Transverse colon (tissue), 4 donors: ENCODE data around the gene ASB5. TPM values are rescaled to one million over a fixed set of nuclear protein-coding genes. Genes with fewer than 3 reads are reported as not detected.

Source experiments
- DNase-seq: peaks from one replicate; pipeline ENCODE4 v3.0.0-alpha.2; 2019
- H3K27ac ChIP-seq, 4 donors: fragments of 200-600 bp; sonication (generic); 2 replicates each; pipeline ENCODE4 v1.5.1; 2016 to 2018; ENCODE audit warnings: inconsistent platforms in 4 of 4
- H3K27me3 ChIP-seq: fragments of 200-600 bp; sonication (generic); 2 replicates; pipeline ENCODE4 v1.5.1; 2017; ENCODE audit warnings: inconsistent platforms
- H3K36me3 ChIP-seq, 4 donors: fragments of 200-600 bp; sonication (generic); 2 replicates each; pipeline ENCODE4 v1.5.1; 2017 to 2019; ENCODE audit warnings: inconsistent platforms in 4 of 4
- H3K4me1 ChIP-seq, 4 donors: fragments of 200-600 bp; sonication (generic); 2 replicates each; pipeline ENCODE4 v1.5.1; 2017 to 2020; ENCODE audit warnings: inconsistent platforms in 4 of 4
- H3K4me3 ChIP-seq, 4 donors: fragments of 200-600 bp; sonication (generic); 1 replicate in 1 of 4; 2 replicates in 3 of 4; pipeline versions ENCODE4 v1.5.1 to v1.6.1; 2017 to 2019; ENCODE audit warnings: inconsistent platforms in 4 of 4
- H3K9me3 ChIP-seq, 2 donors: fragments of 200-600 bp; sonication (generic); 2 replicates each; pipeline ENCODE4 v1.5.1; 2017 to 2019; ENCODE audit warnings: inconsistent platforms in 2 of 2
- EP300 ChIP-seq: sonication (generic); formaldehyde crosslinking; IDR thresholded peaks from one replicate; pipeline ENCODE4 v1.6.1; 2017; ENCODE audit warnings: antibody characterized with exemption, low read depth
- POLR2A ChIP-seq: fragments of 450-650 bp; IDR thresholded peaks from one replicate; pipeline ENCODE4 v1.6.1; 2016; ENCODE audit warnings: antibody characterized with exemption, mild to moderate bottlenecking, moderate library complexity
- POLR2AphosphoS5 ChIP-seq, 3 donors: sonication (generic); formaldehyde crosslinking; IDR thresholded peaks; one replicate each; pipeline ENCODE4 v1.6.1; 2016; ENCODE audit warnings: antibody characterized with exemption in 3 of 3
- WGBS, 2 donors: methylation state at CpG; one replicate each; pipeline ENCODE4 v1.1.5; 2018; ENCODE audit warnings: low coverage in 1 of 2; 5-methylcytosine and 5-hydroxymethylcytosine counted together
- in situ Hi-C, 4 donors: fragments of 200-750 bp; cut with MboI; loops; one replicate each; pipeline versions ENCODE4 v1.15.0 to v1.15.1; 2017; ENCODE audit warnings: low sequenced_read_pairs in 3 of 4, low pct_ligation_motif_present in 1 of 4, low pct_unique_long_range_greater_than_20kb in 1 of 4
- intact Hi-C: fragments of 100-400 bp; cut with DNase I; formaldehyde crosslinking; loops from one replicate; pipeline ENCODE4 v1.15.1; 2023; ENCODE audit warnings: low total_unique reads
- total RNA-seq, 4 donors: library from RNA; depleted of rRNA; stranded (reverse); fragments of >200 nt; gene quantifications; one replicate each; pipeline ENCODE4 v1.1.0, GENCODE V29; 2016
- TF ChIP-seq, protein P1 (sequence below), 5 experiments: fragments of 200-600 bp in 3 of 5; fragments of 450-650 bp in 2 of 5; sonication (generic) in 3 of 5; IDR thresholded peaks; 1 replicate in 2 of 5; 2 replicates in 3 of 5; pipeline ENCODE4 v1.5.1; 2016 to 2017; ENCODE audit warnings: antibody characterized with exemption in 5 of 5, inconsistent platforms in 3 of 5, mild to moderate bottlenecking in 2 of 5, moderate library complexity in 1 of 5

The ASB5 gene
- total RNA-seq, 4 donors from 2014 or later = 1.4 to 3.8 (median 1.8) TPM; not detected in 1

DNA sequence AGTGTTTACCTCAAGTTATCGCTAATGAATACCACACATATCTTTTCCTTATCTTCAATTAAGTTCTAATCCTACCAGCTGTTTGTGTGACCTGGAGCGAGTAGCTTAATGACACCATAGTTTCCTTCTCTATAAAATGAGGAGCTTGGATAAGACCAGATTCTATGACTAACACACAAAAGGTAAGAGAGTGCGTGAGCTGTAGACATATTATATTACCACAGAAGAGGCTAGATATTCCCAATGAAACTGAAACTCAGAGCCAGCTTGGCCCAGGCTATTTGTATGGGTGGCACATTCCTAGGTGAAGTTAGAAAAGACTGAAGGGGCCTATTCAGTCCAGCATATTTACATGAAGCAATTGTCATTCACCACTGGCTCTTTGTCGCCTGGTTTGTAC, 30.2 kb downstream of the ASB5 start:
- no peaks in the 10 kb centered on the region for H3K27me3 ChIP-seq
- in situ Hi-C loops (no loop called here), intact Hi-C loops (no loop called here)
- no peaks in the 10 kb centered on the region for H3K36me3 ChIP-seq
- H3K27ac ChIP-seq = peak overlapping the region; percentile 65 to 86 (median 76)
- no peaks in the 10 kb centered on the region for H3K9me3 ChIP-seq
- 52 to 64% methylated on average over 4 of the region's 4 CpGs for WGBS, 2 donors
- no peak overlapping the region for H3K4me3 ChIP-seq
- peaks cover 0 to 3% (median 0%) of the 10 kb centered on the region in 4 donors for H3K4me1 ChIP-seq
- TF ChIP-seq POLR2A = no peak
- TF ChIP-seq POLR2AphosphoS5 (IDR thresholded peaks at IDR 0.05) = no peak
- TF ChIP-seq, protein P1, sequence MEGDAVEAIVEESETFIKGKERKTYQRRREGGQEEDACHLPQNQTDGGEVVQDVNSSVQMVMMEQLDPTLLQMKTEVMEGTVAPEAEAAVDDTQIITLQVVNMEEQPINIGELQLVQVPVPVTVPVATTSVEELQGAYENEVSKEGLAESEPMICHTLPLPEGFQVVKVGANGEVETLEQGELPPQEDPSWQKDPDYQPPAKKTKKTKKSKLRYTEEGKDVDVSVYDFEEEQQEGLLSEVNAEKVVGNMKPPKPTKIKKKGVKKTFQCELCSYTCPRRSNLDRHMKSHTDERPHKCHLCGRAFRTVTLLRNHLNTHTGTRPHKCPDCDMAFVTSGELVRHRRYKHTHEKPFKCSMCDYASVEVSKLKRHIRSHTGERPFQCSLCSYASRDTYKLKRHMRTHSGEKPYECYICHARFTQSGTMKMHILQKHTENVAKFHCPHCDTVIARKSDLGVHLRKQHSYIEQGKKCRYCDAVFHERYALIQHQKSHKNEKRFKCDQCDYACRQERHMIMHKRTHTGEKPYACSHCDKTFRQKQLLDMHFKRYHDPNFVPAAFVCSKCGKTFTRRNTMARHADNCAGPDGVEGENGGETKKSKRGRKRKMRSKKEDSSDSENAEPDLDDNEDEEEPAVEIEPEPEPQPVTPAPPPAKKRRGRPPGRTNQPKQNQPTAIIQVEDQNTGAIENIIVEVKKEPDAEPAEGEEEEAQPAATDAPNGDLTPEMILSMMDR (IDR thresholded peaks at IDR 0.05) = no peak
- no peak for DNase-seq

DNA sequence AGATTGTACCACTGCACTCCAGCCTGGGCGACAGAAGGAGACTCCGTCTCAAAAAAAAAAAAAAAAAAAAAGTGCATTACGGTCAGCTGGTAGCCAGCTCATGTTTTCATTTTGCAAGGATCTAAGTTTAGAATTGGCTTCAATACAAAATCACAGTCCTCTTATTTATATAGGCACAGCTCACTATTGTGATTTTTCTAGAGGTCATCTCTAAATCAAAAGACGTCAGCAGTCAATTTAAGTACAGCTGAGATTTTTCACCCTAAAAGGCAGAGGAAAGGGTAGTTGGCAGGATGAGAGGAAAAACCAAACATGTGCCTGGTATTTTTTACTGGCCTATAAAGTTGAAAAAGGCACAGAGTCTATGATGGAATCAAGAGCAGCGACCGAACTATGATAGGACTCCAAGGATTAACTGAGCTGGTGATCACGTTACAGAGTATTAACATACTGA, 30.8 kb downstream of the ASB5 start:
- peak overlapping the region; percentile 73 to 86 (median 76) for H3K27ac ChIP-seq
- in situ Hi-C loops = no loop called here
- H3K36me3 ChIP-seq = no peaks in the 10 kb centered on the region
- H3K9me3 ChIP-seq = no peaks in the 10 kb centered on the region
- intact Hi-C loops = no loop called here
- no peaks in the 10 kb centered on the region for H3K27me3 ChIP-seq
- 71 to 73% methylated on average over 7 of the region's 7 CpGs for WGBS, 2 donors
- TF ChIP-seq, protein P1 (IDR thresholded peaks at IDR 0.05) = no peak
- TF ChIP-seq POLR2A (no peak), EP300 (peak; percentile 91), POLR2AphosphoS5 (IDR thresholded peaks at IDR 0.05) (peak; percentile 74 to 77 (median 77))
- DNase-seq = no peak
- H3K4me1 ChIP-seq = peaks cover 0 to 3% (median 0%) of the 10 kb centered on the region in 4 donors
- no peak overlapping the region for H3K4me3 ChIP-seq

DNA sequence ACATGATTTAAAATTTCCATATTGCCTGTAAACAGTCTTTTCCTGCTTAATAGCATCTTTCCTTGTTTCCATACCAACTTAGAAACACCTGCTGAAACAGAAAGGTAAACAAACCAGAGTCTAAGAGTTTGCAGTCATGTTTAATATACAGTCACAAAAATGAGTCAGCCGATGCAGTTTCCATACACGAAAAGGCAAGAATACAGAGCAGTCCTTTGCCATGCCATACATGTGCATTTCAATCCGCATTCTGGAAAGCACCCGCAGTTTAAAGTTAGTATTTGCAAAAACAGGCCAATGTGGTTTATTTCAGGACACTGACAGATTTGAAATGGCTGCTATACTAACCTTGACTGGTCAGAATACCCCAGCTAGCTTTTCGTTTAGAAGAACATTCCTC, 32.1 kb downstream of the ASB5 start:
- Histone ChIP-seq H3K27ac (peak overlapping the region; percentile 73 to 86 (median 76)), H3K27me3 (no peaks in the 10 kb centered on the region), H3K9me3 (no peaks in the 10 kb centered on the region), H3K4me1 (peaks cover 0 to 3% (median 0%) of the 10 kb centered on the region in 4 donors), H3K4me3 (no peak overlapping the region), H3K36me3 (no peaks in the 10 kb centered on the region)
- in situ Hi-C loops = no loop called here
- DNase-seq = no peak
- TF ChIP-seq POLR2A = no peak
- TF ChIP-seq, protein P1 (IDR thresholded peaks at IDR 0.05) = no peak
- TF ChIP-seq EP300 = no peak
- no peak for TF ChIP-seq POLR2AphosphoS5 (IDR thresholded peaks at IDR 0.05)
- intact Hi-C loops = no loop called here
- WGBS, 2 donors = 33 to 41% methylated on average over 3 to 5 of the region's 5 CpGs

DNA sequence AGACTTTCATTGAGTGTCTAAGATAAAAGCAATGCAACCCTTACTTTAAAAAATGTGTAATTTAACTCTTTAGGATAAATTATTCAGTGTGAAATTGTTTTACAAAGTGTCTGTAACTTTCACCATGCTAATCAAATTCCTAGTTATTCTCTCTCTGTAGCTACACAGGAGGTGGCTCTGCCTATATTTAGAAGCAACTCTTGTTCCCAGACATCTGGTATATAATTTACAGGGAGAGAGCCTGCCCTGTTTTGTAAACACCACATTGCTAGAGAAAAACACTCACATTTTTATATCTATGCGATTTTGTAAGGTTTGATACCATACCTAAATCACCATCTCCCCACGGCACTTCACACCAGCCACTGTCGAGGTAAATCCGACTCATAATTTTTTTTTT, 38.2 kb downstream of the ASB5 start:
- Histone ChIP-seq H3K4me1 (peaks cover 0 to 4% (median 0%) of the 10 kb centered on the region in 4 donors), H3K4me3 (no peak overlapping the region), H3K27ac (peak overlapping the region in 3 of 4 donors; percentile 11 to 40 (median 35)), H3K9me3 (no peaks in the 10 kb centered on the region), H3K36me3 (no peaks in the 10 kb centered on the region), H3K27me3 (no peaks in the 10 kb centered on the region)
- TF ChIP-seq EP300 (no peak), POLR2AphosphoS5 (IDR thresholded peaks at IDR 0.05) (no peak), POLR2A (no peak)
- TF ChIP-seq, protein P1 (IDR thresholded peaks at IDR 0.05) = no peak
- no peak for DNase-seq
- intact Hi-C loops (no loop called here), in situ Hi-C loops (no loop called here)
- 61 to 75% methylated on average over 4 of the region's 4 CpGs for WGBS, 2 donors
